Skin of body (tissue), 2 donors: ENCODE data around the gene BAMBI. TPM values are rescaled to one million over a fixed set of nuclear protein-coding genes. Genes with fewer than 3 reads are reported as not detected.
"Not testable (repeated sequence)": the region's sequence is repeated elsewhere in the genome, so short reads cannot be mapped to it uniquely, and the experiment has no call there.

Experiments
- DNase-seq: peaks from one replicate; lab custom pipeline; 2025; lab: John Stamatoyannopoulos, UW
- total RNA-seq: library from RNA; depleted of rRNA; stranded (reverse); fragments of >200 nt; gene quantifications from one replicate; pipeline ENCODE4 v1.2.3, GENCODE V29; 2014

Gene BAMBI
- 8.0 TPM for total RNA-seq

GRCh38 chr10:28676968-28677887, at the start of gene BAMBI:
BAMBI (plus strand) TSS chr10:28677521; CDS start chr10:28677898, 377 bp downstream.
- peak; percentile 73 for DNase-seq

GRCh38 chr10:28628184-28628893, 49.0 kb upstream of the BAMBI start:
- peak; percentile 14 for DNase-seq

GRCh38 chr10:28631896-28632583, 45.3 kb upstream of the BAMBI start:
- DNase-seq: no peak

- no peak for DNase-seq
These were observed 44.8 kb upstream of the BAMBI start for GRCh38 chr10:28632584-28632945.

GRCh38 chr10:28633750-28634149, 43.6 kb upstream of the BAMBI start:
- no peak for DNase-seq

- no peak for DNase-seq
These were observed 40.0 kb upstream of the BAMBI start for GRCh38 chr10:28637346-28637745.

- no peak for DNase-seq
These were observed 38.9 kb upstream of the BAMBI start for GRCh38 chr10:28638392-28638791.

- no peak for DNase-seq
These were observed 36.8 kb upstream of the BAMBI start for GRCh38 chr10:28640551-28640950.

GRCh38 chr10:28644647-28645046, 32.7 kb upstream of the BAMBI start:
- no peak for DNase-seq

GRCh38 chr10:28652106-28652505, 25.2 kb upstream of the BAMBI start:
- no peak for DNase-seq

- DNase-seq: no peak
These were observed 24.6 kb upstream of the BAMBI start for GRCh38 chr10:28652703-28653102.

- not testable (repeated sequence) for DNase-seq
These were observed 18.5 kb upstream of the BAMBI start for GRCh38 chr10:28658824-28659223.

GRCh38 chr10:28661035-28661434, 16.3 kb upstream of the BAMBI start:
- DNase-seq: no peak

GRCh38 chr10:28663576-28664368, 13.5 kb upstream of the BAMBI start:
- DNase-seq: peak; percentile 61

GRCh38 chr10:28664369-28664740, 13.0 kb upstream of the BAMBI start:
- DNase-seq: no peak

- DNase-seq: no peak
These were observed 10.4 kb upstream of the BAMBI start for GRCh38 chr10:28666751-28667467.

- DNase-seq: no peak
These were observed 8.7 kb upstream of the BAMBI start for GRCh38 chr10:28668363-28669226.

- DNase-seq: no peak
These were observed 7.8 kb upstream of the BAMBI start for GRCh38 chr10:28669227-28670173.
